IMR-90 (cell line): ENCODE measurements around the gene SPINDOC.

Experiments
- CEBPB ChIP-seq: IDR thresholded peaks from 2 replicates; pipeline ENCODE4 v1.6.1; 2012; ENCODE audit warnings: low read depth, low read length, improper control_type of control experiment
- CTCF ChIP-seq: conservative IDR thresholded peaks from 2 replicates; pipeline ENCODE4 v1.5.1; 2012; ENCODE audit warnings: mild to moderate bottlenecking, low read depth, low read length, improper control_type of control experiment
- ELK1 ChIP-seq: fragments of 150-350 bp; IDR thresholded peaks from 2 replicates; pipeline ENCODE4 v1.6.1; 2016; ENCODE audit warnings: low read depth, mild to moderate bottlenecking, low read length, moderate library complexity, borderline replicate concordance
- FOS ChIP-seq: fragments of 150-350 bp; IDR thresholded peaks from 2 replicates; pipeline ENCODE4 v1.6.1; 2016; ENCODE audit warnings: low read depth, low read length
- MAFK ChIP-seq: IDR thresholded peaks from 2 replicates; pipeline ENCODE4 v1.6.1; 2012; ENCODE audit warnings: low read depth, low read length, improper control_type of control experiment
- MAZ ChIP-seq: IDR thresholded peaks from 2 replicates; pipeline ENCODE4 v1.6.1; 2012; ENCODE audit warnings: low read depth, mild to moderate bottlenecking, low read length, improper control_type of control experiment, moderate library complexity, borderline replicate concordance
- MXI1 ChIP-seq: IDR thresholded peaks from 2 replicates; pipeline ENCODE4 v1.6.1; 2012; ENCODE audit warnings: low read depth, mild to moderate bottlenecking, low read length, moderate library complexity, borderline replicate concordance
- POLR2A ChIP-seq: IDR thresholded peaks from 2 replicates; pipeline ENCODE4 v1.6.1; 2012; ENCODE audit warnings: mild to moderate bottlenecking, low read depth, low read length
- RAD21 ChIP-seq: IDR thresholded peaks from 2 replicates; pipeline ENCODE4 v1.6.1; 2012; ENCODE audit warnings: low read length, improper control_type of control experiment
- RCOR1 ChIP-seq: IDR thresholded peaks from 2 replicates; pipeline ENCODE4 v1.6.1; 2012; ENCODE audit warnings: mild to moderate bottlenecking, low read length, improper control_type of control experiment; ENCODE audit not compliant: insufficient replicate concordance
- RFX5 ChIP-seq: IDR thresholded peaks from 2 replicates; pipeline ENCODE4 v1.8.0; 2012; ENCODE audit warnings: low read depth, mild to moderate bottlenecking, low read length, moderate library complexity
- SMC3 ChIP-seq: fragments of 150-350 bp; IDR thresholded peaks from 2 replicates; pipeline ENCODE4 v1.6.1; 2016; ENCODE audit warnings: low read depth, mild to moderate bottlenecking, antibody characterized with exemption, low read length, moderate library complexity
- USF2 ChIP-seq: fragments of 150-350 bp; IDR thresholded peaks from 2 replicates; pipeline ENCODE4 v1.6.1; 2017; ENCODE audit warnings: mild to moderate bottlenecking, antibody characterized with exemption, low read length, low read depth

GRCh38 chr11:63775191-63775590 lies 38.1 kb upstream of the SPINDOC start:
- TF ChIP-seq POLR2A (no peak), CTCF (no peak), MXI1 (no peak), RAD21 (no peak), RFX5 (no peak), MAZ (no peak), MAFK (no peak), CEBPB (no peak), SMC3 (no peak), USF2 (no peak), FOS (no peak), RCOR1 (no peak), ELK1 (no peak)
